Stimulated activated CD4-positive, alpha-beta T cell treated with anti-CD3 and anti-CD28 coated beads, Interleukin-12 subunit alpha, Interleukin-12 subunit beta, amount 100 ng/mL, for 4 hours (primary cell): Measurements from ENCODE around the gene TRMT112.
A peak's percentile ranks its signal among the peaks of the same experiment; 100 is the strongest.

Experiments
- DNase-seq: peaks from one replicate; pipeline ENCODE4 v3.0.0-alpha.2; 2020

TRMT112 gene

DNA sequence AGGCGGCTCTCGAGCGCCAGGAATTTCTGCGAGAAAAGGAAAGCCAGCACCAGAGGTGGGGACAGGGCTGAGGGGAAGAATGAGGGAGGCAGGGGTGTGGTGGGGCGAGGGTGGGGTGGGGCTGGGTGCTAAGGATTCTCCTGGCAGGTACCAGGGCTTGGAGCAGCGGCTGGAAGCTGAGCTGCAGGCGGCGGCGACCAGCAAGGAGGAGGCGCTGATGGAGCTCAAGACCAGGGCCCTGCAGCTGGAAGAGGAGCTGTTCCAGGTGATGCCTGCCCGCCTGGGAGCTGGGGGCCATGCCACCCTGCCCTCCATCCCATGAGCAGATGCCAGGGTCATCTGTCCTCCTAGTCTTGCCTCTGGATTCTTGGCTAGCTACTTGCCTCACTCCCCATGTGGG lies 32.0 kb upstream of the TRMT112 start:
- DNase-seq: no peak

DNA sequence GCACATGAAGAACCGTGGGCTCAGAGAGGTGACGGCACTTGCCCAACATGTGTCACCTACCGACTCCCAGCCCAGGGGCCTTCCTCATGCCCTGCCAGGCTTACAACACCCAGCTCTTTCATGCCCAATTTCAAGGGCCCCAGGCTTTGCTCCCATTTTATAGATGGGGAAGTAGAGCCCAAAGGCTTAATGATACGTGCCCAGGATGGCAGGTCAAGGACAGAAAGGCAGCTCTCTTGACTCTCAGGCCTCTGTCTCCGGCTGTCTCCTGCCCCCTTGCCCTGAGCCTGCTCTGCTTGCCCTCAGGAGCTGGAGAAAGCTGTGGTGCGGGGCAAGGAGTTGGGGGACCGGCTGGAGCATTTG lies 31.6 kb upstream of the TRMT112 start:
- DNase-seq: no peak

DNA sequence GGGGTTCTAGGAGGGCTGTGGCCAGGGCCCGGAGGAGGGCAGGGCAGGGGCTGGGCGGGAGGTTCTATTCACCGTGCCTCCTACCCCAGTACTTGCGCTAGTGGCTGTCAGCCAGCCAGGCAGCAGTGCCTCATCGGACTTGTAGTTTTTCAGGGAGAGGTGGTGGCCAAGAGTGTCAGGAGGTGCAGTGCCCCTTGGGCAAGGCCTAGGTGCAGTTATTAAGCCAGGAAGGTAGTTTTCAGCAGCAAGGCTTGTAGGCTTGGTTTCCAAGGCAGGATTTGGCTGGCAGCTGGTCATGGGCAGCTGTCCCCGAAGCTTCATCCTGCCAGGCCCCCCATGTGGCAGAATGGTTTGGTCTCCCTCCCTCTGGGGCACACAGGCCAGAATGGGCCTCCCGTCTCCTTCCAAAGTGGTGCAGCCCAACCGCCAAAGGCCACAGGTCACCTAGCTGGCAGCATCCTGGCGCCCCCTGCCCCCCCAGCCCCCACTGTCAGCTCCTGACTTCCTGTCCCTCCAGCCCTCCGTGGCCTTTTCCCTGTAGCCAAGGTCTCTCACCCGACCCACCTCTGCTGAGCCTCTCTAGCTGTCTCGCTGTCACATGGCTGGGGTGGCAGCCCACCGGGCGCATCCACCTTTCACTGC lies 31.1 kb upstream of the TRMT112 start:
- no peak for DNase-seq

DNA sequence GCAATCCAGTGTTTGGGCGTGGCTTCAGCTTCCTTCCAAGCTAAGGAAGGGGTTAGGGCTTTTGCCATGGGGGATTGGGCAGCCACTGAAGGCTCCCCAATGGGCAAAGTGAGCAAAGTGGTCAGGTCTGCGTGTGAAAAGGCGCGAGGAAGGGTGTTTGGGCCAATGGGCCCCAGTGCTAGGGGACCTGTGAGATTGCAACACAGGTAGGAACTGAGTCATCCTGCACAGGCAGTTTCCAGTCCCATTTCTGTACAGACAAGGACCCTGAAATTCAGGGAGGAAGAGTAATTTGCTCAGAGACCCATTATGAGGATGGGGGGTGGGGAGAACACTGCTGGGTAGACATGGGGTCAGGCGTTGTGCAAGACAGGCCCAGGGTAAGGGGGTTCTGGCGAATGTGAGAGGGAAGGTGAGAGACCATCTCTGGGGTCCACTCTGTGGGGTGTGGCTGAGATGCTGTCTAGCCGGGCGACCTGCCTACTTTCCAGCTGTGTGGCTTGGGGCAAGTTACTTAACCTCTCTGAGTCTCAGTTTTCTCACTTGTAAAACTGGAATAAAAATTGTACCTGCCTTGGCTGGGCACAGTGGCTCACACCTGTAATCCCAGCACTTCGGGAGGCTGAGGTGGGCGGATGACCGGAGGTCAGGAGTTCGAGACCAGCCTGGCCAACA lies 30.0 kb upstream of the TRMT112 start:
- DNase-seq: no peak

DNA sequence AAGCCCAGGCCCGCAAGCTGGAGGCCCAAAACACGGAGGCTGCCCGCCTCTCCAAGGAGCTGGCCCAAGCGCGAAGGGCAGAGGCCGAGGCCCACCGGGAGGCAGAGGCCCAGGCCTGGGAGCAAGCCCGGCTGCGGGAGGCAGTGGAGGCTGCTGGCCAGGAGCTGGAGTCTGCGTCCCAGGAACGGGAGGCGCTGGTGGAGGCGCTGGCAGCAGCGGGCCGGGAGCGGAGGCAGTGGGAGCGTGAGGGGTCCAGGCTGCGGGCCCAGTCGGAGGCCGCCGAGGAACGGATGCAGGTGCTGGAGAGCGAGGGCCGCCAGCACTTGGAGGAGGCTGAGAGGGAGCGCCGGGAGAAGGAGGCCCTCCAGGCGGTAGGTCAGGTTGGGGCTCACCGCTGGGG lies 27.4 kb upstream of the TRMT112 start:
- no peak for DNase-seq

DNA sequence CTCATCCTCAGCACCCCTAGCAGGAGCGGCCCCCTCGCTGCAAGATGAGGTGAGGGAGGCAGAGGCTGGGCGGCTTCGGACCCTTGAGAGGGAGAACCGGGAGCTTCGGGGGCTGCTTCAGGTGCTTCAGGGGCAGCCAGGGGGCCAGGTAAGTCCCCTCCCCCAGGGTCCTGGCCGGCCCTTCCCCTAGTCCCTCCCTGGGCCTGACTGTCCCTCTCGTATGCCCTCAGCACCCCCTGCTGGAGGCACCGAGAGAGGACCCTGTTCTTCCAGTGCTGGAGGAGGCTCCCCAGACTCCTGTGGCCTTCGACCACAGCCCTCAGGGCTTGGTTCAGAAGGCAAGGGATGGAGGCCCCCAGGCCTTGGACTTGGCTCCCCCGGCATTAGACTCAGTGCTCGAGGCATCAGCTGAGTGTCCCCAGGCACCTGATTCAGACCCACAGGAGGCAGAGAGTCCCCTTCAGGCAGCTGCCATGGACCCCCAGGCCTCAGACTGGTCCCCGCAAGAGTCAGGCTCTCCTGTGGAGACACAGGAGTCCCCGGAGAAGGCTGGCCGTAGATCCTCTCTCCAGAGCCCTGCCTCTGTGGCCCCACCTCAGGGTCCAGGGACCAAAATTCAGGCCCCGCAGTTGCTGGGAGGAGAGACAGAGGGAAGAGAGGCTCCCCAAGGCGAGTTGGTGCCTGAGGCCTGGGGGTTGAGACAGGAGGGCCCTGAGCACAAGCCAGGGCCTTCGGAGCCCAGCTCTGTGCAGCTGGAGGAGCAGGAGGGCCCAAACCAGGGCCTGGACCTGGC lies 26.6 kb upstream of the TRMT112 start:
- no peak for DNase-seq

DNA sequence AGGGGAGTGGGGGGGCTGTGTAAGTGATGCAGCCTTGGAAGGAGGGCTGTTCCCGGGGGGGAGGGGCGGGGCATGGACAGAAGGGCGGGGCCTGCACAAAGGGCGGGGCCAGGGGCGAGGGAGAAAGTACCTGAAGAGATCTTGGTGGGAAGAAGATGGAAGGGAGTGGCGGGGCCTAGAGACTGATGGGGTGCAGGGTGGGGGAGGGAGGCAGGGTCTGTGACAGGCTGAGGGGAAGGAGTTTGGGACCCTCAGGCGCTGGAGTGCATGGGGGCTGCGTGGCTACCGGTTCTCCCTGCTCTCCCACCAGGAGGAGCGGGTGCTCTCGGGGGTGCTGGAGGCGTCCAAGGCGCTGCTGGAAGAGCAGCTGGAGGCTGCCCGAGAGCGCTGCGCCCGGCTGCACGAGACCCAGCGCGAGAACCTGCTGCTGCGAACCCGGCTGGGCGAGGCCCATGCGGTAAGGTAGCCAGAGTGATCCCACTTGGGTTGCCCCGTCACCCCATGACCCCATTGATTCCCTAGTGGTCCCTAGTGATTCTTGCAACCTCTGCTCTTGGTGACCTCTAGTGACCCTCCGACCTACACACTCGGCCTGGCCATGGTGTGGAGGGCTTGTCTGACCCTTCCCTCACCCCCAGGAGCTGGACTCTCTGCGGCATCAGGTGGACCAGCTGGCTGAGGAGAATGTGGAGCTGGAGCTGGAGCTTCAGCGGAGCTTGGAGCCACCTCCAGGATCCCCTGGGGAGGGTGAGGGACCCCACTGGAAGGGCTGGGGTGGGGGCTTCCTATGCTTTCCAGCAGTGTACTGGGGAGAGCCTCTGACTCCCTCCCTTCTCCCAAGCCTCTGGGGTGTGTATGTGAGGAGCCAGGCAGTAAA lies 25.7 kb upstream of the TRMT112 start:
- no peak for DNase-seq

DNA sequence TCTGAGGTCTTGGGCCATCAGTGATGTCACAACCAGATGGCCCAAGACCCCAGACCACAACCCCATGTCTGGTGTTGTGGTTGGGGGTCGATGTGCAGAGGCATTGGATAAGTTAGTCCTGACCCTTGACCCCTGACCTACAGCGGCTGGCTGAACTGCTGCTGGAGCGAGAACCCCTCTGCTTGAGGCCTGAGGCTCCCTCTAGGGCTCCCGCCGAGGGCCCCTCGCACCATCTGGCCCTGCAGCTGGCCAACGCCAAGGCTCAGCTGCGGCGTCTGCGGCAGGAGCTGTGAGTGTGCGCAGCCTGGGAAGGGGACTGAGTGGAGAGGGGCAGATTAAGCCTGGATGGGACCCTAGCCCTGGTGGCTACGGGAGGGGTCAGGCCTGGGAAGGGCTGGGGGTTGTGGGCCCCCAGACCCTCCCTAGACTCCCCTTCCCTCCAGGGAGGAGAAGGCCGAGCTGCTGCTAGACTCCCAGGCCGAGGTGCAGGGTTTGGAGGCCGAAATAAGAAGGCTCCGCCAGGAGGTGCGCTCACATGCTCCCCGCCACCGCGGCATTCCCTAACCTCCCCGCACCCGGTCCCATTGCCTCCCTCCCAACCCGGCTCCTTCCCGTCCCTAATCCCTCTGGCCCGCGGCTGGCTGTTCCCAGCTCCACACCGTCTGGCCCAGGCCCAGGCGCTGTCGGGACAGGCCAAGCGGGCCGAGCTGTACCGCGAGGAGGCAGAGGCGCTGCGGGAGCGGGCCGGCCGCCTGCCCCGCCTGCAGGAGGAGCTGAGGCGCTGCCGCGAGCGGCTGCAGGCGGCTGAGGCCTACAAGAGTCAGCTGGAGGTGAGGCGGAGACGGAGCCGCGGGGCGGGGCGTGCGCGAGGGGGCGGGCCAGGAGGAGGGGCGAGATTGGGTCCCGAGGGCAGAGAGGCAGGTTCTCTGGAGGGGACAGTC lies 24.8 kb upstream of the TRMT112 start:
- DNase-seq: peak; percentile 88

DNA sequence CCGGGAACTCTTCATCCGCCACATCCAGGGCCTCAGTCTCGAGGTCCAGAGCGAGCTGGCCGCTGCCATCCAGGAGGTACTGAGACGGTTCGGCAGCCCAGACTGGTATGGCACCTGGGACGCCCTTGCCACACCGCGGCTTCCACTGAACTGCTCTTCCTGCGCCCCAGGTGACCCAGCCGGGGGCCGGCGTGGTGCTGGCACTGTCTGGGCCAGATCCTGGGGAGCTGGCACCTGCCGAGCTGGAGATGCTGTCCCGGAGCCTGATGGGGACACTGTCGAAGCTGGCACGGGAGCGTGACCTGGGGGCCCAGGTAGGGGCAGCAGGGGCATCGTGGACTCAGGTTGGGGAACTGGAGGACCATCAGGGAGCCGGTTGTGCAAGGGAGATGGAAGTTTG lies 24.1 kb upstream of the TRMT112 start:
- DNase-seq: no peak

DNA sequence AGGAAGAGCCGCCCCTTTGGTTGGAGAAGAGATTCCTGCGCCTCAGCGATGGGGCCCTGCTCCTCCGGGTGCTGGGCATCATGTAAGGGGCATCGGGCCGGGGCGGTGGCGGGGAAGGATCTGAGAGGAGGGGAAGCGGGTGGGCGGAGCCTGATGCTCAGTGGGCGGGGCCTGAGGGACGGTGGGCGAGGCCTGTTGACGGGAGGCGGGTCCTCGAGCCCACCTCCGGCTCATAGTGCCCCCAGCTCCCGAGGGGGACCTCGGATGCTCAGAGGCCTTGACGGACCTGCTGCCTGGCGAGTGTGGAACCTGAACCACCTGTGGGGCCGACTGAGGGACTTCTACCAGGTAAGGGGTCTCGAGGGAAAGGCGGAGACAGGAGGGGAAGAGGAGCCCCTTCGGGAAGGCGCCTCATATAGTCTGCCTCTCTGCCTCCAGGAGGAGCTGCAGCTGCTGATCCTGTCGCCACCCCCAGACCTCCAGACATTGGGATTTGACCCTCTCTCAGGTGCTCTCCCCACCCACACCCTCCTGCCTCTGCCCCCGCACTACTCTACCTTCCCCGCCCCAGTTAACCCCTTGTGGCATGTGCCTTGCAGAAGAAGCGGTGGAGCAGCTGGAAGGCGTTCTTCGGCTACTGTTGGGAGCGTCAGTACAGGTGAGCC lies 23.4 kb upstream of the TRMT112 start:
- peak; percentile 80 for DNase-seq

DNA sequence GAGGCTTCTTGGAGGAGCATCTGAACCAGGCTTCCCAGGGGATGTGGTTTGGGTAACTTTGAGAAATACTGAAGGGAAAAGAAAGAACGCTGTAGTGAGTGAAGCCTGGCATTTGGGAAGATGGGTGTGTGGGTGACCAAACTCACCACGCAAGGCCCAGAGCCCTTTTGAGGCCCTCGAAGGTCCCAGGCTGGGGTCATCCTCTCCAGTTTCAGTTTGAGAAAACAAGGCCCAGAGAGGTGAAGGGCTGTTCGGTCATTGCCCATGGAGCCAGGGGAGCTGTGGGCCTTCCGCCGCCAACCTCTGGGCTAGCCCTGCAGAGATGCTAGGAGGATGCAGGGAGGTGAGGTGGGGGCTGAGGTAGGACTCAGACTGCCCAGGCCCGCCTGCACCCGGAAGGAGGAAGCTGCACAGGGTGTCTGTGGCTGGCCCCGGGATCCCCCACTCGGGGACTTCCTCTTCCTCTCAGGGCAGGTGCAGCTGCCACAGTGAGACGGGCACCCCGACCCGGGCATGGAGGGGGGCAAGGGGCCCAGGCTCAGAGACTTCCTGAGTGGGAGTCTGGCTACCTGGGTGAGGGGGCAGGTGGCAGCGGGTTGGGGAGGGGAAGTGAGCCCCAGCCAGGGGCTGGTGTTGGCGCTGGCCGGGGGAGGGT lies 22.5 kb upstream of the TRMT112 start, which contains the start of gene CCDC88B:
CCDC88B (plus strand) TSS at position 451 of the 655 bp plus-strand sequence; CDS start at position 514, 63 bp downstream.
- peak; percentile 72 for DNase-seq

DNA sequence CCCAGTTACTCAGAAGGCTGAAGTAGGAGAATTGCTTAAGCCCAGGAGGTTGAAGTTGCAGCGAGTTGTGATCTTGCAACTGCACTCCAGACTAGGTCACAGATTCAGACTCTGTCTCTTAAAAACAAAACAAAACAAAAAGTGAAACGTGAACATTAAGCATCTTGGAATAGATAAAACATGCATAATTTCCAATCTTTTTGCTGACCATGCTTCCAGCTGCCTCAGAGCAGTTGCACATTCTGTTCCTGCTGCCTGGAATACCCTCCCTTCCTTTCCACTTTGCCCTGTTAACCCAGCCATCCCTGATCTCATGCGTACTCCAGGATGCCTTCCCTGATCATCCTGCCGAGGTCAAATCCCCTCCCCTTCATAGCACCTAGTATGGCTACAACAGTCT lies 21.9 kb upstream of the TRMT112 start:
- DNase-seq: no peak

DNA sequence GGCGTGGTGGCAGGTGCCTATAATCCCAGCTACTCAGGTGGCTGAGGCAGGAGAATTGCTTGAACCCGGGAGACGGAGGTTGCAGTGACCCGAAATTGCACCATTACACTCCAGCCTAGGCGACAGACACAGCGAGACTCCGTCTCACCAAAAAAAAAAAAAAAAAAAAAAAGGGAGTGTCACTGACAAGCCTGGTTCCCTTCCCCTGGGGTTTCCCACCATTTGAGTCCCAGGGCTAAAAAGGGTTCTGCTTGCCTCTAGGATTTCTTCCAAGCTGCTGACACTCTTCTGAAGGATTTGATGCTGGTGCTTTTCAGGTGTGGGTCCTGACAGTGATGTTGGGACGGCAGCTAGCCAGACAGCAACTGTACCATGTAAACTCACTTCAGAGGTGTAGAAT lies 21.4 kb upstream of the TRMT112 start:
- no peak for DNase-seq

DNA sequence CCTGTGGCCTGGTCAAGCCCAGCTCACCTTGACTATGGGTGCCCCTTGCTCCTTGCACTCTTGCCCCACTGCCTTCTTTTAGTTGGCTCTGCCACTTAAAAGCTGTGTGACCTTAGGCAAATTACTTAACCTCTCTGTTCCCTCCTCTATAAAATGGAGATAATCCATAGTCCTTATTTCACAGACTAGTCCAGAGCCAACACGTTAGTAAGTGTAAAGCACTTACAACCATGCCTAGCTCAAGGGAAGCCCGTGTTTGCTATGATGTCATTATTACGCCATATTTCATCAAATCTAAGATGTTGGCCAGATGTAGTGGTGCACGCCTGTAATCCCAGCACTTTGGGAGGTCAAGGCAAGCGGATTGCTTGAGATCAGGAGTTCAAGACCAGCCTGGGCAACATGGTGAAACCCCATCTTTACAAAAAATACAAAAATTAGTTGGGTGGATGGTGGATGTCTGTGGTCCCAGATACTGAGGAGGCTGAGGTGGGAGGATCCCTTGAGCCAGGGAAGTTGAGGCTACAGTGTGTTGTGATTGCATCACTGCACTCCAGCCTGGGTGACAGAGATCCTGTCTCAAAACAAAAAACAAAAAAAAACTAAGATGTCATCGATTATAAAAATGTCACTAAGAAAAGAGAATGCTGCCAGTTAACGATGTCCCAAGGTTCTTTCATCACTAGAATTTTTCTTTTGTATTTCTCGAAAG lies 20.3 kb upstream of the TRMT112 start:
- DNase-seq: no peak

DNA sequence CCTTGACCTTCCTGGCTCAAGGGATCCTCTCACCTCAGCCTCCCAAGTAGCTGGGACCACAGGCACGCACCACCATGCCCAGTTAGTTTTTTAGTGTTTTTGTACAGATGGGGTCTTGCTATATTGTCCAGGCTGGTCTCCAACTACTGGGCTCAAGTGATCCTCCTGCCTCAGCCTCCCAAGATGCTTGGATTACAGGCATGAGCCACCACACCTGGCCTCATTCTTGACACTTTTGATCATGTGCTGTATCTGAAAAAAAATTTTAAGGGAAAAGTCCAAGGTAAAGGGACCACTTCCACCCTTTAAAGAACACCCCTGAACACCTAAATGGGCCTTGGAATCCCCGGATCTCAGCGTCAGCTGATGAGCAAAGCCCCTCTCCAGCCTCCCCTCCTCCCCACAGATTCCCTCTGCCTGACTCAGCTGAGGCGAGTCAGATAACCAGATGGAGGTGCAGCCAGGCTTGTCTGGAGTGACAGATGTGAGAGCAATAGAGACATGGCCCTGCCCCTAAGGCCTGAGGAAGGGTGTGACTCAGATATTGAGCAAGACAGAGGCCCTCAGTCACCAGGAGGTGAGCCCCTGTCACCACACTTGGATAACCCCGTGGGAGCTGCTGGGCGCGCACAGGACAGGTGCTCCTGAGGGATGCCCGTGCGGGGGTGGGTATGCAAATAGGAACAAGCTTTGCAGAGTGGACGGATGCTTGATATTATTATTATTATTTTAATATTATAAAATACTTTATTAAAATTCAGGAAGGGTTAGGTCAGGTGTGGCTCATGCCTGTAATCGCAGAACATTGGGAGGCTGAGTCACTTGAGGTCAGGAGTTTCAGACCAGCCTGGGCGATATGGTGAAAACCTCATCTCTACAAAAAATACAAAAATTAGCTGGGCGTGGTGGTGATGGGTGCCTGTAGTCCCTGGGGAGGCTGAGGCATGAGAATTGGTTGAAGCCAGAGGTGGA lies 17.7 kb upstream of the TRMT112 start:
- DNase-seq: no peak

DNA sequence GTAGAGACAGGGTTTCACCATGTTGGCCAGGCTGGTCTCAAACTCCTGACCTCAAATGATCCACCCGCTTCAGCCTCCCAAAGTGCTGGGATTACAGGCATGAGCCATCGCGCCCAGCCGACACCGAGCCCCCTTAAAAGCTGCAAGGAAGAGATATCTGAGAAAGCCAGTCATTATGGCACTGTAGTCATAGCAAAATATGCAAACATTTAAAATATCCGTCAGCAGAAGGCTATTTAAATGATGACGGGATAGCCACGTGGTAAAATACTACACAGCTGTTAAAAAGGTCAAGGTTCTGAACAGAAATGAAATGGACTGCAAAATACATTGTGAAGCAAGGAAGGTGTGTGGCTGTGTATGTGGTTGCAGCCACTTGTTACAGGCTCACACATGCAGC lies 16.2 kb upstream of the TRMT112 start:
- no peak for DNase-seq

DNA sequence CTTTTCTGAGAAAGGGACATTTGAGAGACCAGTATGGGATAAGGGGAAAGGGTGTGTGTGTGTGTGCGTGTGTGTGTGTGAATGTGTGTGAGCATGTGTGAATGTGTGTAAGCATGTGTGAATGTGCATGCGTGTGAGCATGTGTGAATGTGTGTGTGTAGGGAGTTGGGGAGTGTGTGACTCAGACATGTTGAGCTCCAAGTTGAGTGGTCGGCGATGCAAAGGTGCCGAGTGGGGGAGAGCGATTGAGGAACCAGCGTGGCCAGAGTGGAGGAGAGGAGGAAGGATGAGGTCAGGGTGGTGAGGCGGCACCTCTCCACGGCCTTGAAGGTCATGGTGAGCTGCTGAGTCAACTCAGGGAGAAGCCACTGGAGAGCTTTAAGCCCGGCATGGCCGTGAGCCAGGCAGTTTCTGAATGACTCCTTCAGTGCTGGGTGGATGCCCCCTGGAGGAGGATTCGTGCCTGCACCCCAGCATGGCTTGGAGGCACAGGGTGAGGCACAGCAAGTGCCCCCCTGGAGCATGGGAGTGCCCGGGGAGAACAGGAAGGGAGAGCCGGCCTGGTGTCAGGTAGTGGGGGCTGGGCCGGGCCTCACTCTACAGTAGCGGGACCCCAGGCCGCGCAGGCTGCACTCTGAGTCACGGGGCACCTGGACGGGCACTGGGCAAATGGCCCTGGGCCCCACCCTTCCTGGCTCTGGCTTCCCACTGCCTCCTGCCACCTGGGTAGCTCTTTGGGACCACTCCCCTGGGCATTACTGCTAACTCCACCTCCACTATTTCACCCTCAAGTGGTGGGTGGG lies 14.4 kb upstream of the TRMT112 start:
- peak; percentile 58 for DNase-seq

DNA sequence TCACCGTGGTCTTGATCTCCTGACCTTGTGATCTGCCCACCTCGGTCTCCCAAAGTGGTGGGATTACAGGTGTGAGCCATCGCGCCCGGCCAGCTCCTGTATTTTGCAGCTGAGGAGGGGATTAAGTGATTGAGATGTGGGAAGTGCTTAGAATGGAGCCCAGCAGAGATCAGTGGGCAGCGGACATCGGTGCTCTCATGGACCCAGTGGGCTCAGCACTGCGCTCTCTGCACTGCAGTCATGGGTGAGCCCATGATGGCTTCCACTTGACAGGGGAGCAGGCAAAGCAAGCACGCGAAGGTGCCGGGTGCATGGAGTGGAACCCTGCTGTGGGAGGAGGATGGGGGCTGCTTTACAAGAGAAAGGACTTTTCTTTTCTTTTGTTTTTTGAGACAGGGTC lies 13.5 kb upstream of the TRMT112 start:
- DNase-seq: no peak
